ENCODE measurements around the gene TTC39C. TPM values are rescaled to one million over a fixed set of nuclear protein-coding genes. Genes with fewer than 3 reads are reported as not detected.

Gene TTC39C
- total RNA-seq, 1 donor from 2014 or later, result 31.8 TPM

DNA sequence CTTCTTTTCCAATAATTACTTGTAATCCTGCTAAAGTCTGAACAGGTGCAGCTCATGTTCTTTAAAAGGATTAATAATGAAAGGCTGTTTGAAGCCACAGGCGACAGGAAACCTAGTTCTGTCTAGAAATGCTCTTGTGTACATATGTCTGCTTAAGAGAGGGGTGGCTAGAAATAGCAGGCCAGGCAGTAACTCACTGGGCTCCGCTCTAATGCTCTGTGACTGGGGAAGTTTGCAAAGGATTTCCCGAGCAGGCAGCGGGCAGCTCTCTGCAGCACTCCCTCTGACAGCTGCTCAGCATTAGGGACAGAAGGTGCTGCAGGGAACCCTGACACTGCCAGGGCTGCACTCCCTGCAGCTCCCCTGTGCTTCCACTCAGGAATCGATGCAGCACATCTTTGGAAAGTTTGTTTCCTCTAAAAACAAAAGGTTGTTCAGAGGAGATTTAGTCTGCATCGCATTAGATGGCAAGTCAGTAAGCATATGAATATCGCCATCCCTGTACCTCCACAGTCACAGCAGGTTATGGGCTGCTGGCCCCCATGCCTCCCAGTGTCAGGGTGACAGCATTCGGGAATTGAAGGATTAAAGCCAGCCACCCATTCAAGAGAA is 33.1 kb upstream of the TTC39C start:
- intact Hi-C loops (cut with micrococcal nuclease), result no loop called here
- no peak for DNase-seq (ENCODE audit: low spot score)
- H3K27me3 Mint-ChIP-seq (ENCODE audit: insufficient read depth), result peaks cover 3% of the 10 kb centered on the region
- peaks cover 12% of the 10 kb centered on the region for H3K4me1 Mint-ChIP-seq (ENCODE audit: low read depth)
- H3K36me3 Mint-ChIP-seq (ENCODE audit: low read depth), result peaks cover 10% of the 10 kb centered on the region
- no peak overlapping the region for H3K27ac Mint-ChIP-seq
- no peak overlapping the region for H3K4me3 Mint-ChIP-seq
- peaks cover 21% of the 10 kb centered on the region for H3K9me3 Mint-ChIP-seq

- Mint-ChIP-seq H3K4me1 (ENCODE audit: low read depth) (peaks cover 17% of the 10 kb centered on the region), H3K4me3 (no peak overlapping the region), H3K36me3 (ENCODE audit: low read depth) (peaks cover 6% of the 10 kb centered on the region), H3K27ac (no peak overlapping the region), H3K9me3 (peaks cover 11% of the 10 kb centered on the region), H3K27me3 (ENCODE audit: insufficient read depth) (no peaks in the 10 kb centered on the region)
- no peak for DNase-seq (ENCODE audit: low spot score)
- intact Hi-C loops (cut with micrococcal nuclease), result no loop called here
Measured at GRCh38 chr18:23982155-23983079, 32.1 kb upstream of the TTC39C start.

DNA sequence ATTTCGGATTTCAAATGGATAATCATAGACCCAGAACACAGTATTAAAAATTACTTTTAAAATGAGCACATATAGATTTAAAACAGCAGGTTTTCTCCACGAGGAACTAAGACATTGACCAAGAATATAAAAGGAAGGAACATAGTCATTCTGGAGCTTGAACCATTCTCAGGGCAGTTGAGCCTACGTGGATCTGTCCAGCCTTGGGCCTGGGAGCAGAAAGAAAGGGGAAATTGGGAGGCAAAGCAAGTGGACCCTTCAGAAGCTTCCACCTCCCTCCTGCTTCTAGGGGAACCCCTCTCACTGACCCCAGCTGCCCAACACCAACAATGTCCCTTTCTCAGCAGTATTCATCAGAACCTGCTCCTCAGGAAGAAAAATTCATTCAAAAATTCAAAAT is 31.4 kb upstream of the TTC39C start:
- Mint-ChIP-seq H3K27me3 (ENCODE audit: insufficient read depth) (no peaks in the 10 kb centered on the region), H3K27ac (no peak overlapping the region), H3K36me3 (ENCODE audit: low read depth) (peaks cover 2% of the 10 kb centered on the region), H3K4me3 (no peak overlapping the region), H3K4me1 (ENCODE audit: low read depth) (peaks cover 10% of the 10 kb centered on the region), H3K9me3 (peaks cover 6% of the 10 kb centered on the region)
- intact Hi-C loops (cut with micrococcal nuclease), result no loop called here
- DNase-seq (ENCODE audit: low spot score), result no peak

DNA sequence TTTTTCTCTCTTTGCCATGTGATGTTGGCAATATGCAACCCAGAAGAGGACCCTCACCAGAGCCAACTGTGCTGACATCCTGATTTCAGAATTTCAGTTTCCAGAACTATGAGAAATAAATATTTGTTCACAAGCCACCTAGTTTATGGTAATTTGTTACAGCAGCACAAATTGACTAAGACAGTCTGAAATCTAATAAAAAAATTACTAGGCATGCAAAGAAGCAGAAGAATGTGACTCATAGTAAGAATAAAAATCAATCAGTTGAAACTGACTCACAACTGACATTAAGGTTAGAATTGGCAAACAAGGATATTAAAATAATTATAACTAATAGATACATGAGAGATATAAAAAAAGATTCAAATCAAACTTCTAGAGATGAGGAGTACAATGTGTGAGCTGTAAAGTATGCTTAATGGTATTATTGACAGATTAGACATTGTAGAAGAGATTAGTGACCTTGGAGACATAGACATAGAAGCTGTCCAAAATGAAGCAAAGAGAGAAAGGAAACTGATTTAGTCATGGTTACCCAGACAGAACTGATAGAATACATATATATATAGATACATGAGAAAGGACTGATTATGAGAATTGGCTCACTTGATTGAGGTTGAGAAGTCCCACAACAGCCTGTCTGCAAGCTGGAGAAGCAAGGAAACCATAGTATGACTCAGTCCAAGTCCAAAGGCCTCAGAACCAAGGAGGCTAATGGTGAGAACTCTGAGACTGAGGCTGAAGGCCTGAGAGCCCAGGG is 27.8 kb upstream of the TTC39C start:
- peaks cover 5% of the 10 kb centered on the region for H3K36me3 Mint-ChIP-seq (ENCODE audit: low read depth)
- H3K27ac Mint-ChIP-seq, result no peak overlapping the region
- intact Hi-C loops (cut with micrococcal nuclease), result loop anchor here (2.0 kb wide), 1 partner anchor 14 kb away; no protein-coding TSS in a partner anchor
- no peak for DNase-seq (ENCODE audit: low spot score)
- H3K4me3 Mint-ChIP-seq, result no peak overlapping the region
- H3K9me3 Mint-ChIP-seq, result peaks cover 5% of the 10 kb centered on the region
- H3K27me3 Mint-ChIP-seq (ENCODE audit: insufficient read depth), result peaks cover 5% of the 10 kb centered on the region
- H3K4me1 Mint-ChIP-seq (ENCODE audit: low read depth), result peaks cover 22% of the 10 kb centered on the region

- peaks cover 42% of the 10 kb centered on the region for H3K4me1 Mint-ChIP-seq (ENCODE audit: low read depth)
- no peak for DNase-seq (ENCODE audit: low spot score)
- H3K27me3 Mint-ChIP-seq (ENCODE audit: insufficient read depth), result peaks cover 5% of the 10 kb centered on the region
- no peak overlapping the region for H3K27ac Mint-ChIP-seq
- H3K4me3 Mint-ChIP-seq, result no peak overlapping the region
- H3K36me3 Mint-ChIP-seq (ENCODE audit: low read depth), result peaks cover 4% of the 10 kb centered on the region
- intact Hi-C loops (cut with micrococcal nuclease), result no loop called here
- H3K9me3 Mint-ChIP-seq, result peaks cover 3% of the 10 kb centered on the region
Measured at GRCh38 chr18:23990474-23991410, 23.8 kb upstream of the TTC39C start.

DNA sequence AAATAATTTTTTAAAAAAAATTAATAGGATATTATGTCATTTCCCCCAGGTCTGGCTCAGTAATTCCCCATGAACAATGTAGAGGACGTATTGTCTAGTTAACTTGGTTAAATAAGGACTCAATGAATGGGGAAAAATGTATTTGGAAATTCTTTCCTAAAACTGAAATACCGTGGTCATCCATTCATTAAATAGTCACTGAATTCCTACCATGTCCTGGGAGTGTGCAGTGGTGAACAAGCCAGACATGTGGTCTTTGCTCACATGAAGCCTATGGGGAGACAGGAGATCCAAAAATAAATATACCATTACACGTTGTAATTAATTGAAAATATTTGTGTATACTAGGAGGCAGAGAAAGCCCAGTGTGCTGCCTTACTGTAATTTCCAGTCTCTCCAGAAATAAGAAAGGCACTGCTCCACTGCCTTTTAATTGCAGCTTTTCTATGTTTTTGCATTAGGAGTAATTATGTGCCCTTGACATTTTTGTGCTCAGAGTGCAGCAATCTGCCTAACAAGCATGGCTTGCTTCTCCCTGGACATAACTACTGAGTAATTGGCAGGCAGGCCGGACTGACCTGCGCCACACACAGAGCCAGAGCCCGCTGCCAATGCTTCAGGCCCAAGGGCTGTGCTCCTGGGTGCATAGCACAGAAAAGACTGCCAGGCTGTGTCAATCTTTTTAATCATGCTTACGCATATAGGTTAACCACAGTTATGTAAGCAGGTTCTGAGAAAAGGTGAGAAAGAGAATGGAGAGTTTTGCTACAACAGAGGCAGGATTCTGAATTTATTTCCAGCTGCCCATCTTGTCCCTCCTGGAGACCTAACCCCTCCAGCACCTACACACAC is 22.2 kb upstream of the TTC39C start:
- peaks cover 35% of the 10 kb centered on the region for H3K4me1 Mint-ChIP-seq (ENCODE audit: low read depth)
- intact Hi-C loops (cut with micrococcal nuclease), result loop anchor here (1.0 kb wide), 2 partner anchors 19 to 20 kb away; no protein-coding TSS in a partner anchor
- H3K27me3 Mint-ChIP-seq (ENCODE audit: insufficient read depth), result peaks cover 5% of the 10 kb centered on the region

GRCh38 chr18:23992941-23993280 is 21.6 kb upstream of the TTC39C start:
- Mint-ChIP-seq H3K36me3 (ENCODE audit: low read depth) (peaks cover 3% of the 10 kb centered on the region), H3K4me1 (ENCODE audit: low read depth) (peaks cover 35% of the 10 kb centered on the region), H3K9me3 (no peaks in the 10 kb centered on the region), H3K27me3 (ENCODE audit: insufficient read depth) (peaks cover 5% of the 10 kb centered on the region), H3K27ac (peak overlapping the region; percentile 27), H3K4me3 (peak overlapping the region; percentile 24)
- intact Hi-C loops (cut with micrococcal nuclease), result loop anchor here (1.0 kb wide), 2 partner anchors 18 to 21 kb away; no protein-coding TSS in a partner anchor
- DNase-seq (ENCODE audit: low spot score), result no peak

More for the DNA sequence above, 22.2 kb upstream of the TTC39C start:
- DNase-seq (ENCODE audit: low spot score), result peak; percentile 28
- Mint-ChIP-seq H3K4me3 (peak overlapping the region; percentile 24), H3K27ac (peak overlapping the region; percentile 27), H3K9me3 (no peaks in the 10 kb centered on the region), H3K36me3 (ENCODE audit: low read depth) (peaks cover 3% of the 10 kb centered on the region)

- peaks cover 35% of the 10 kb centered on the region for H3K4me1 Mint-ChIP-seq (ENCODE audit: low read depth)
- no peak for DNase-seq (ENCODE audit: low spot score)
Measured at GRCh38 chr18:23994361-23994902, 20.1 kb upstream of the TTC39C start.

DNA sequence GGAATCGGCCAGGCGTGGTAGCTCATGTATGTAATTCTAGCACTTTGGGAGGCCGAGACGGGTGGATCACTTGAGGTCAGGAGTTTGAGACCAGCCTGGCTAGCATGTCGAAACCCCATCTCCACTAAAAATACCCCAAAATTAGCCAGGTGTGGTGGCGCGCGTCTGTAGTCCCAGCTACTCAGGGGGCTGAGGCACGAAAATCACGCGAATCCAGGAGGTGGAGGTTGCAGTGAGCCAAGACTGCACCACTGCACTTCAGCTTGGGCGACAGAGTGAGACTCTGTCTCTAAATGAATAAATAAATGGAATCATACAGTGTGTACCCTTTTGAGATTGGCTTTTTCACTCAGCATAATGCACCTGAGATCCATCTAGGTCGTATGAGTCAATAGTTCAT is 19.4 kb upstream of the TTC39C start:
- intact Hi-C loops (cut with micrococcal nuclease), result no loop called here
- Mint-ChIP-seq H3K4me3 (no peak overlapping the region), H3K27me3 (ENCODE audit: insufficient read depth) (no peaks in the 10 kb centered on the region), H3K36me3 (ENCODE audit: low read depth) (peaks cover 2% of the 10 kb centered on the region), H3K27ac (no peak overlapping the region), H3K4me1 (ENCODE audit: low read depth) (peaks cover 30% of the 10 kb centered on the region), H3K9me3 (no peaks in the 10 kb centered on the region)
- DNase-seq (ENCODE audit: low spot score), result no peak

More at GRCh38 chr18:23994361-23994902, 20.1 kb upstream of the TTC39C start:
- H3K4me3 Mint-ChIP-seq, result no peak overlapping the region
- H3K27me3 Mint-ChIP-seq (ENCODE audit: insufficient read depth), result peaks cover 2% of the 10 kb centered on the region
- intact Hi-C loops (cut with micrococcal nuclease), result no loop called here
- peaks cover 3% of the 10 kb centered on the region for H3K36me3 Mint-ChIP-seq (ENCODE audit: low read depth)
- no peaks in the 10 kb centered on the region for H3K9me3 Mint-ChIP-seq
- H3K27ac Mint-ChIP-seq, result no peak overlapping the region

- no peak for DNase-seq (ENCODE audit: low spot score)
- no peak overlapping the region for H3K4me3 Mint-ChIP-seq
- no peak overlapping the region for H3K27ac Mint-ChIP-seq
- peaks cover 2% of the 10 kb centered on the region for H3K36me3 Mint-ChIP-seq (ENCODE audit: low read depth)
- intact Hi-C loops (cut with micrococcal nuclease), result no loop called here
- no peaks in the 10 kb centered on the region for H3K27me3 Mint-ChIP-seq (ENCODE audit: insufficient read depth)
- peaks cover 33% of the 10 kb centered on the region for H3K4me1 Mint-ChIP-seq (ENCODE audit: low read depth)
- no peaks in the 10 kb centered on the region for H3K9me3 Mint-ChIP-seq
Measured at GRCh38 chr18:23998018-23998417, 16.5 kb upstream of the TTC39C start.

GRCh38 chr18:23998820-23999219 is 15.7 kb upstream of the TTC39C start:
- Mint-ChIP-seq H3K4me3 (no peak overlapping the region), H3K27me3 (ENCODE audit: insufficient read depth) (no peaks in the 10 kb centered on the region), H3K36me3 (ENCODE audit: low read depth) (peaks cover 2% of the 10 kb centered on the region), H3K4me1 (ENCODE audit: low read depth) (peaks cover 34% of the 10 kb centered on the region), H3K27ac (no peak overlapping the region), H3K9me3 (no peaks in the 10 kb centered on the region)
- DNase-seq (ENCODE audit: low spot score), result no peak
- intact Hi-C loops (cut with micrococcal nuclease), result no loop called here

Measured in activated T-helper 1 cell treated with anti-CD3 and anti-CD28 coated beads, Interleukin-12 subunit alpha, Interleukin-12 subunit beta, Interleukin-2, Interleukin-4 antibody, amounts not matched to agents 30 ng/mL and 10 ng/mL and 1 ng/mL, durations not matched to agents 14 hours and 24 hours and 36 hours (primary cell).